RWPE2 (cell line): ENCODE results near the gene ADRM1.

Experiments used
- ATAC-seq: fragments of 200-7000 bp; cut with Tn5 transposase; 3 replicates; pipeline ENCODE4 v1.9.1; 2021; ENCODE audit warnings: low read depth
- DNase-seq: peaks from one replicate; pipeline ENCODE4 v3.0.0-alpha.2; 2020; ENCODE audit warnings: low spot score
- H3K27ac ChIP-seq: fragments of 450-650 bp; 2 replicates; pipeline ENCODE4 v1.5.1; 2017; ENCODE audit warnings: mild to moderate bottlenecking; ENCODE audit not compliant: poor library complexity, severe bottlenecking
- H3K27me3 ChIP-seq: fragments of 250-450 bp; sonication (Bioruptor Pico); 2 replicates; pipeline ENCODE4 v1.5.1; 2021; ENCODE audit warnings: mild to moderate bottlenecking, moderate library complexity; ENCODE audit not compliant: insufficient read depth, poor library complexity, severe bottlenecking
- H3K36me3 ChIP-seq: fragments of 250-450 bp; sonication (Bioruptor Pico); 2 replicates; pipeline ENCODE4 v1.5.1; 2020; ENCODE audit warnings: low read depth, mild to moderate bottlenecking, moderate library complexity
- H3K4me1 ChIP-seq: fragments of 250-450 bp; sonication (Bioruptor Pico); 2 replicates; pipeline ENCODE4 v1.5.1; 2021; ENCODE audit warnings: mild to moderate bottlenecking, moderate library complexity; ENCODE audit not compliant: insufficient read depth, poor library complexity, severe bottlenecking
- H3K4me3 ChIP-seq: fragments of 250-450 bp; sonication (Bioruptor Pico); 2 replicates; pipeline ENCODE4 v1.5.1; 2021; ENCODE audit warnings: mild to moderate bottlenecking, moderate library complexity; ENCODE audit not compliant: severe bottlenecking
- H3K9me3 ChIP-seq: fragments of 250-450 bp; sonication (Bioruptor Pico); 2 replicates; pipeline ENCODE4 v1.5.1; 2021; ENCODE audit warnings: mild to moderate bottlenecking, moderate library complexity; ENCODE audit not compliant: severe bottlenecking
- CTCF ChIP-seq: fragments of 450-650 bp; IDR thresholded peaks from one replicate; pipeline ENCODE4 v1.5.1; 2017; ENCODE audit warnings: mild to moderate bottlenecking, moderate library complexity; ENCODE audit not compliant: poor library complexity, severe bottlenecking

ADRM1 gene

GRCh38 chr20:62320581-62321354 is 18.0 kb downstream of the ADRM1 start:
- H3K27ac ChIP-seq = peak overlapping the region; percentile 3
- H3K4me1 ChIP-seq = no peaks in the 10 kb centered on the region
- peaks cover 87% of the 10 kb centered on the region for H3K36me3 ChIP-seq
- no peak for TF ChIP-seq CTCF
- H3K4me3 ChIP-seq = no peak overlapping the region
- peak; percentile 2; the same call in 2 of the 3 replicates for ATAC-seq
- H3K27me3 ChIP-seq = no peaks in the 10 kb centered on the region
- no peaks in the 10 kb centered on the region for H3K9me3 ChIP-seq
- DNase-seq = peak; percentile 92

- H3K4me3 ChIP-seq = no peak overlapping the region
- H3K36me3 ChIP-seq = peaks cover 87% of the 10 kb centered on the region
- no peaks in the 10 kb centered on the region for H3K9me3 ChIP-seq
- no peak overlapping the region for H3K27ac ChIP-seq
- DNase-seq (no peak), ATAC-seq (peak; percentile 40)
- H3K4me1 ChIP-seq = no peaks in the 10 kb centered on the region
- TF ChIP-seq CTCF = no peak
- no peaks in the 10 kb centered on the region for H3K27me3 ChIP-seq
Observed at GRCh38 chr20:62321521-62321948, 18.7 kb downstream of the ADRM1 start.

- ATAC-seq (peak; percentile 11), DNase-seq (peak; percentile 89)
- H3K27me3 ChIP-seq = no peaks in the 10 kb centered on the region
- H3K36me3 ChIP-seq = peaks cover 87% of the 10 kb centered on the region
- no peak overlapping the region for H3K4me3 ChIP-seq
- no peaks in the 10 kb centered on the region for H3K4me1 ChIP-seq
- H3K9me3 ChIP-seq = no peaks in the 10 kb centered on the region
- no peak for TF ChIP-seq CTCF
- no peak overlapping the region for H3K27ac ChIP-seq
Observed at GRCh38 chr20:62321975-62322374, 19.2 kb downstream of the ADRM1 start.

GRCh38 chr20:62322492-62323041 is 19.8 kb downstream of the ADRM1 start:
- no peaks in the 10 kb centered on the region for H3K4me1 ChIP-seq
- peak; percentile 15 for ATAC-seq
- H3K27me3 ChIP-seq = no peaks in the 10 kb centered on the region
- H3K27ac ChIP-seq = no peak overlapping the region
- peaks cover 87% of the 10 kb centered on the region for H3K36me3 ChIP-seq
- no peaks in the 10 kb centered on the region for H3K9me3 ChIP-seq
- DNase-seq = peak; percentile 91
- no peak for TF ChIP-seq CTCF
- H3K4me3 ChIP-seq = no peak overlapping the region
